K562 (cell line): ENCODE measurements around the gene USF2. TPM values are rescaled to one million over a fixed set of nuclear protein-coding genes. Genes with fewer than 3 reads are reported as not detected.
A peak's percentile ranks its signal among the peaks of the same experiment; 100 is the strongest.

Experiments
- CAMTA2 ChIP-seq: fragments of 250-450 bp; sonication (Bioruptor Pico); conservative IDR thresholded peaks from 2 replicates; pipeline ENCODE4 v1.5.1; 2022
- DLX4 ChIP-seq: fragments of 250-450 bp; sonication (Bioruptor Pico); IDR thresholded peaks from 2 replicates; pipeline ENCODE4 v1.6.1; 2021; ENCODE audit warnings: mild to moderate bottlenecking
- ETS1 ChIP-seq: conservative IDR thresholded peaks from 2 replicates; pipeline ENCODE4 v1.6.1; 2011; ENCODE audit warnings: low read depth, mild to moderate bottlenecking, low read length; ENCODE audit not compliant: control insufficient read depth
- HCFC1 ChIP-seq: IDR thresholded peaks from 2 replicates; pipeline ENCODE4 v1.6.1; 2012; ENCODE audit warnings: low read depth, low read length, improper control_type of control experiment
- LARP7 ChIP-seq: fragments of 450-650 bp; IDR thresholded peaks from 2 replicates; pipeline ENCODE4 v1.6.1; 2016
- MBD1 ChIP-seq: fragments of 250-450 bp; sonication (Bioruptor Pico); IDR thresholded peaks from 2 replicates; pipeline ENCODE4 v1.8.0; 2022; ENCODE audit warnings: inconsistent platforms
- POLR2AphosphoS5 ChIP-seq: IDR thresholded peaks from 2 replicates; pipeline ENCODE4 v1.6.1; 2011; ENCODE audit warnings: mild to moderate bottlenecking, low read depth, low read length, moderate library complexity; ENCODE audit not compliant: control insufficient read depth, insufficient read depth
- PRMT5 ChIP-seq: sonication (generic); formaldehyde crosslinking; IDR thresholded peaks from 2 replicates; pipeline ENCODE4 v1.5.0; 2020; ENCODE audit warnings: missing genetic modification reagents
- PTBP1 ChIP-seq: fragments of 200-400 bp; formaldehyde crosslinking; IDR thresholded peaks from 2 replicates; pipeline ENCODE4 v1.6.1; 2017; ENCODE audit warnings: low read depth, low read length
- PTTG1 ChIP-seq: fragments of 450-650 bp; IDR thresholded peaks from 2 replicates; pipeline ENCODE4 v1.6.1; 2016; ENCODE audit warnings: low read depth, mild to moderate bottlenecking, missing genetic modification characterization, missing compliant biosample characterization
- PYGO2 ChIP-seq: fragments of 450-650 bp; IDR thresholded peaks from 2 replicates; pipeline ENCODE4 v1.6.1; 2016; ENCODE audit warnings: mild to moderate bottlenecking, missing genetic modification characterization, moderate library complexity, missing compliant biosample characterization
- RBFOX2 ChIP-seq: fragments of 200-400 bp; formaldehyde crosslinking; IDR thresholded peaks from 2 replicates; pipeline ENCODE4 v1.6.1; 2017; ENCODE audit warnings: low read depth, mild to moderate bottlenecking, low read length, moderate library complexity
- RERE ChIP-seq: sonication (generic); formaldehyde crosslinking; IDR thresholded peaks from 2 replicates; pipeline ENCODE4 v1.8.0; 2023; ENCODE audit warnings: missing genetic modification reagents, mild to moderate bottlenecking, borderline replicate concordance
- SP2 ChIP-seq: IDR thresholded peaks from 2 replicates; pipeline ENCODE4 v1.6.1; 2011; ENCODE audit warnings: mild to moderate bottlenecking, low read depth, low read length, moderate library complexity; ENCODE audit not compliant: poor library complexity, severe bottlenecking; ENCODE audit errors: extremely low read depth
- ZNF165 ChIP-seq: fragments of 250-450 bp; sonication (Bioruptor Pico); IDR thresholded peaks from 2 replicates; pipeline ENCODE4 v1.4.0; 2020; ENCODE audit warnings: borderline replicate concordance
- ZNF445 ChIP-seq: fragments of 250-450 bp; sonication (Bioruptor Pico); IDR thresholded peaks from 2 replicates; pipeline ENCODE4 v1.4.0; 2020; ENCODE audit warnings: low read depth, mild to moderate bottlenecking, moderate library complexity
- ZNF561 ChIP-seq: fragments of 450-650 bp; formaldehyde crosslinking; conservative IDR thresholded peaks from 2 replicates; pipeline ENCODE4 v1.4.0; 2020; ENCODE audit warnings: mild to moderate bottlenecking, moderate library complexity
- polyA plus RNA-seq, 8 experiments: library from polyadenylated mRNA; depleted of rRNA in 4 of 8; stranded (reverse) in 5 of 8; unstranded in 3 of 8; fragments of >200 nt; fragmentation: Nextera tagmentation in 2 of 8; fragmentation: Illumina TruSeq in 1 of 8; extraction: Ambion mirVana in 2 of 8; extraction: Trizol in 1 of 8; gene quantifications; 2 replicates each; pipeline versions ENCODE4 v1.2.1 to v1.2.3, GENCODE V29; 2011 to 2014; ENCODE audit warnings: inconsistent platforms in 1 of 8, missing spikeins in 1 of 8
- total RNA-seq, 7 experiments: library from RNA; depleted of rRNA in 6 of 7; stranded (reverse); fragments of >200 nt in 6 of 7; fragmentation: Illumina TruSeq in 2 of 7; extraction: Trizol in 2 of 7; gene quantifications; 2 replicates each; pipeline versions ENCODE4 v1.2.1 to v1.2.3, GENCODE V29; 2011 to 2021; ENCODE audit warnings: low replicate concordance in 1 of 7

Gene USF2
- total and polyA plus RNA-seq, 9 of the 15 experiments (the other 6 are each of a cell fraction or from before 2014, with no cell fraction given) = 0.27 to 93.7 (median 58.4) TPM

GRCh38 chr19:35269438-35270117, 816 bp downstream of the USF2 start (continued):
- no peak for TF ChIP-seq RERE (CRISPR knock-in tag)
- no peak for TF ChIP-seq ZNF445 (CRISPR knock-in tag)
- no peak for TF ChIP-seq PTBP1
- no peak for TF ChIP-seq MBD1 (CRISPR knock-in tag)
- TF ChIP-seq RBFOX2 = peak; percentile 82
- TF ChIP-seq PYGO2 = no peak
- peak; percentile 25; the same call in 1 of the 2 replicates for TF ChIP-seq HCFC1
- no peak for TF ChIP-seq DLX4 (CRISPR knock-in tag)
- no peak for TF ChIP-seq LARP7
- TF ChIP-seq ETS1 = peak; percentile 69; the same call in 1 of the 2 replicates
- no peak for TF ChIP-seq CAMTA2
- TF ChIP-seq PRMT5 = no peak
- no peak for TF ChIP-seq SP2
- TF ChIP-seq ZNF165 (CRISPR knock-in tag) = no peak
- no peak for TF ChIP-seq ZNF561 (CRISPR knock-in tag)
- no peak for TF ChIP-seq PTTG1 (tag)
- no peak for TF ChIP-seq POLR2AphosphoS5
